IMR-90 (cell line): ENCODE data around the gene MSANTD1. TPM values are rescaled to one million over a fixed set of nuclear protein-coding genes. Genes with fewer than 3 reads are reported as not detected.

Experiments
- ATAC-seq: fragments of 200-7000 bp; cut with Tn5 transposase; 2 replicates; pipeline ENCODE4 v1.9.1; 2020; ENCODE audit warnings: low read depth, mild to moderate bottlenecking, moderate library complexity
- BruUV-seq: library from RNA; stranded (reverse); fragments of 400-500 nt; replicated peaks from 2 replicates; lab custom pipeline; 2021; lab: Mats Ljungman, UMichigan
- CTCF ChIA-PET: fragments of 300-600 bp; formaldehyde crosslinking; extraction: SDS; loops from one replicate; lab custom pipeline; 2021; ENCODE audit warnings: antibody characterized with exemption; lab: Yijun Ruan, JAX
- POLR2A ChIA-PET: fragments of 300-600 bp; sonication (Branson Sonifier 250); formaldehyde crosslinking; loops from one replicate; lab custom pipeline; 2022; ENCODE audit warnings: antibody characterized with exemption; ENCODE audit not compliant: unreplicated experiment; lab: Charles Lee
- DNase-seq: peaks from one replicate; pipeline ENCODE4 v3.0.0; 2013
- H2AFZ ChIP-seq: replicated peaks from 2 replicates; pipeline ENCODE3; 2013; ENCODE audit warnings: low read length, mild to moderate bottlenecking; ENCODE audit not compliant: poor library complexity
- H2AK5ac ChIP-seq: 2 replicates; pipeline ENCODE4 v1.6.1; 2013; ENCODE audit warnings: low read depth, low read length, inconsistent platforms
- H2AK9ac ChIP-seq: replicated peaks from 2 replicates; pipeline ENCODE3; 2013; ENCODE audit warnings: mild to moderate bottlenecking, low read depth, low read length, moderate library complexity; ENCODE audit not compliant: poor library complexity
- H2BK120ac ChIP-seq: 2 replicates; pipeline ENCODE4 v1.6.1; 2013; ENCODE audit warnings: low read depth, low read length, inconsistent platforms
- H2BK15ac ChIP-seq: 3 replicates; pipeline ENCODE4 v1.6.1; 2013; ENCODE audit warnings: low read depth, low read length, inconsistent platforms
- H2BK20ac ChIP-seq: 2 replicates; pipeline ENCODE4 v1.6.1; 2013; ENCODE audit warnings: low read depth, mild to moderate bottlenecking, inconsistent platforms, low read length, moderate library complexity
- H2BK5ac ChIP-seq: 2 replicates; pipeline ENCODE4 v1.6.1; 2013; ENCODE audit warnings: mild to moderate bottlenecking, low read depth, low read length, inconsistent platforms; ENCODE audit not compliant: poor library complexity, severe bottlenecking
- H3K14ac ChIP-seq: replicated peaks from 2 replicates; pipeline ENCODE4 v1.6.1; 2013; ENCODE audit warnings: low read depth, low read length, inconsistent platforms
- H3K18ac ChIP-seq: 2 replicates; pipeline ENCODE4 v1.6.1; 2013; ENCODE audit warnings: low read depth, low read length, control low read depth
- H3K23ac ChIP-seq: 2 replicates; pipeline ENCODE4 v1.6.1; 2013; ENCODE audit warnings: low read depth, low read length, inconsistent platforms
- H3K27ac ChIP-seq: 2 replicates; pipeline ENCODE4 v1.5.1; 2013; ENCODE audit warnings: mild to moderate bottlenecking, control low read depth, low read length; ENCODE audit not compliant: insufficient read depth
- H3K27me3 ChIP-seq: 2 replicates; pipeline ENCODE4 v1.6.1; 2013; ENCODE audit warnings: low read length; ENCODE audit not compliant: control insufficient read depth, insufficient read depth
- H3K36me3 ChIP-seq: 2 replicates; pipeline ENCODE4 v1.6.1; 2013; ENCODE audit warnings: low read length, mixed read lengths; ENCODE audit not compliant: control insufficient read depth, insufficient read depth
- H3K4ac ChIP-seq: 2 replicates; pipeline ENCODE4 v1.6.1; 2013; ENCODE audit warnings: low read depth, low read length, inconsistent platforms
- H3K4me1 ChIP-seq: 2 replicates; pipeline ENCODE4 v1.6.1; 2013; ENCODE audit warnings: low read length, mixed read lengths; ENCODE audit not compliant: control insufficient read depth, insufficient read depth
- H3K4me2 ChIP-seq: 2 replicates; pipeline ENCODE4 v1.6.1; 2013; ENCODE audit warnings: low read depth, mild to moderate bottlenecking, control low read depth, low read length, moderate library complexity
- H3K4me3 ChIP-seq: 2 replicates; pipeline ENCODE4 v1.5.1; 2013; ENCODE audit warnings: low read depth, mild to moderate bottlenecking, control low read depth, low read length, moderate library complexity; ENCODE audit not compliant: insufficient read depth
- H3K56ac ChIP-seq: 2 replicates; pipeline ENCODE4 v1.6.1; 2013; ENCODE audit warnings: low read length, inconsistent platforms; ENCODE audit not compliant: insufficient read depth; ENCODE audit errors: extremely low read depth
- H3K79me1 ChIP-seq, 2 experiments: 2 replicates each; pipeline ENCODE4 v1.6.1; 2013; ENCODE audit warnings: low read length in 2 of 2, inconsistent platforms in 1 of 2, low read depth in 1 of 2
- H3K9ac ChIP-seq: 2 replicates; pipeline ENCODE4 v1.6.1; 2013; ENCODE audit warnings: low read depth, low read length, control low read depth
- H3K9me1 ChIP-seq: 2 replicates; pipeline ENCODE4 v1.6.1; 2013; ENCODE audit warnings: low read length, inconsistent platforms; ENCODE audit not compliant: insufficient read depth
- H3K9me3 ChIP-seq: 2 replicates; pipeline ENCODE4 v1.6.1; 2013; ENCODE audit warnings: low read length; ENCODE audit not compliant: control insufficient read depth, insufficient read depth
- H4K20me1 ChIP-seq: 2 replicates; pipeline ENCODE4 v1.6.1; 2013; ENCODE audit warnings: low read length, inconsistent platforms; ENCODE audit not compliant: insufficient read depth
- H4K5ac ChIP-seq: 2 replicates; pipeline ENCODE4 v1.6.1; 2013; ENCODE audit warnings: mild to moderate bottlenecking, low read depth, low read length, control low read depth
- H4K8ac ChIP-seq, 2 experiments: 2 replicates each; pipeline ENCODE4 v1.6.1; 2013; ENCODE audit warnings: low read depth in 2 of 2, low read length in 2 of 2, control low read depth in 1 of 2, inconsistent platforms in 1 of 2
- H4K91ac ChIP-seq: 2 replicates; pipeline ENCODE4 v1.6.1; 2013; ENCODE audit warnings: low read depth, low read length, inconsistent platforms; ENCODE audit not compliant: insufficient read depth
- BHLHE40 ChIP-seq: fragments of 150-350 bp; IDR thresholded peaks from 2 replicates; pipeline ENCODE4 v1.6.1; 2016; ENCODE audit warnings: mild to moderate bottlenecking, low read depth, low read length
- CEBPB ChIP-seq: IDR thresholded peaks from 2 replicates; pipeline ENCODE4 v1.6.1; 2012; ENCODE audit warnings: low read depth, low read length, improper control_type of control experiment
- CHD1 ChIP-seq: IDR thresholded peaks from 2 replicates; pipeline ENCODE4 v1.6.1; 2012; ENCODE audit warnings: low read depth, low read length, improper control_type of control experiment
- FOS ChIP-seq: fragments of 150-350 bp; IDR thresholded peaks from 2 replicates; pipeline ENCODE4 v1.6.1; 2016; ENCODE audit warnings: low read depth, low read length
- MAFK ChIP-seq: IDR thresholded peaks from 2 replicates; pipeline ENCODE4 v1.6.1; 2012; ENCODE audit warnings: low read depth, low read length, improper control_type of control experiment
- MXI1 ChIP-seq: IDR thresholded peaks from 2 replicates; pipeline ENCODE4 v1.6.1; 2012; ENCODE audit warnings: low read depth, mild to moderate bottlenecking, low read length, moderate library complexity, borderline replicate concordance
- POLR2A ChIP-seq: IDR thresholded peaks from 2 replicates; pipeline ENCODE4 v1.6.1; 2012; ENCODE audit warnings: mild to moderate bottlenecking, low read depth, low read length
- RAD21 ChIP-seq: IDR thresholded peaks from 2 replicates; pipeline ENCODE4 v1.6.1; 2012; ENCODE audit warnings: low read length, improper control_type of control experiment
- RCOR1 ChIP-seq: IDR thresholded peaks from 2 replicates; pipeline ENCODE4 v1.6.1; 2012; ENCODE audit warnings: mild to moderate bottlenecking, low read length, improper control_type of control experiment; ENCODE audit not compliant: insufficient replicate concordance
- RFX5 ChIP-seq: IDR thresholded peaks from 2 replicates; pipeline ENCODE4 v1.8.0; 2012; ENCODE audit warnings: low read depth, mild to moderate bottlenecking, low read length, moderate library complexity
- SMC3 ChIP-seq: fragments of 150-350 bp; IDR thresholded peaks from 2 replicates; pipeline ENCODE4 v1.6.1; 2016; ENCODE audit warnings: low read depth, mild to moderate bottlenecking, antibody characterized with exemption, low read length, moderate library complexity
- WGBS, 2 experiments: methylation state at CpG; one replicate each; pipeline versions ENCODE4 v1.1.5 to v1.1.7; 2013; ENCODE audit warnings: missing lambda C conversion rate in 2 of 2; ENCODE audit not compliant: insufficient read length in 1 of 2; ENCODE audit errors: extremely low coverage in 2 of 2; 5-methylcytosine and 5-hydroxymethylcytosine counted together
- dilution Hi-C: fragments of 300-500 bp; cut with HindIII; formaldehyde crosslinking; loops from one replicate; pipeline ENCODE4 v1.14.3; 2018; ENCODE audit warnings: low sequenced_read_pairs; ENCODE audit not compliant: unreplicated experiment
- in situ Hi-C: fragments of 300-500 bp; cut with MboI; formaldehyde crosslinking; loops from 3 replicates; pipeline ENCODE4 v1.14.3; 2019; ENCODE audit warnings: low sequenced_read_pairs, inconsistent platforms, mixed read lengths
- intact Hi-C: fragments of 100-400 bp; cut with micrococcal nuclease; formaldehyde crosslinking; loops from 2 replicates; pipeline ENCODE4 v1.10.0; 2022
- polyA plus RNA-seq, 3 experiments: library from polyadenylated mRNA; depleted of rRNA; stranded (reverse); fragments of >200 nt; gene quantifications; 2 replicates each; pipeline ENCODE4 v1.2.3, GENCODE V29; 2012; ENCODE audit warnings: low replicate concordance in 1 of 3
- total RNA-seq: library from RNA; depleted of rRNA; stranded (reverse); fragments of >200 nt; gene quantifications from 2 replicates; pipeline ENCODE4 v1.2.3, GENCODE V29; 2012
- TF ChIP-seq, protein P1 (sequence below): fragments of 150-350 bp; IDR thresholded peaks from 2 replicates; pipeline ENCODE4 v1.6.1; 2016; ENCODE audit warnings: low read depth, mild to moderate bottlenecking, low read length, moderate library complexity, borderline replicate concordance
- TF ChIP-seq, protein P2 (sequence below): conservative IDR thresholded peaks from 2 replicates; pipeline ENCODE4 v1.5.1; 2012; ENCODE audit warnings: mild to moderate bottlenecking, low read depth, low read length, improper control_type of control experiment
- TF ChIP-seq, protein P3 (sequence below): fragments of 150-350 bp; IDR thresholded peaks from 2 replicates; pipeline ENCODE4 v1.6.1; 2017; ENCODE audit warnings: mild to moderate bottlenecking, antibody characterized with exemption, low read length, low read depth

The MSANTD1 gene
- total and polyA plus RNA-seq, 2 of the 4 experiments (the other 2 are of a cell fraction): under 0.01 to 0.07 TPM

DNA sequence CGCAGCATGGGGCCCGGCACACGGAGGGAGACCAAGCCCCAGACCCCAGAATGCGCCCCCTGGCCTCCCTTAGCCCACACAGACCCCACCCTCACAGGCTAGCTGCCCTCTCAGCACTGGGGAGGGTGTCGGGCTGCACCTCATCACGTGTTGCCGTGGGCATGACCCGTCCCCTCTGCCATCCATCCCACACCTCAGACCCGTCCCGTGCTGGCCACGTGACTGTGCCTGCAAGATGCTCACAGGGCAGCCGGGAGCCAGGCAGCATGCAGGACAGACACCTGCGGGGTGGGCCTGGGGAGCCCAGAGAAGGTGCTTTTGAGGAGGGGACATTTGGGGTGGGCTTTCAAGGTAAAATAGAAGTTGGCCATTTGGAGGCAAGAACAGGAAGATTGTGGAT, 4.8 kb downstream of the MSANTD1 start:
- H3K9ac ChIP-seq: no peak overlapping the region
- H4K5ac ChIP-seq: no peak overlapping the region
- no peaks in the 10 kb centered on the region; the same call in 1 of the 2 replicates for H3K27me3 ChIP-seq
- H3K14ac ChIP-seq: no peak overlapping the region
- 100% methylated on average over 3 of the region's 13 CpGs; no CpG with 5 or more reads in 1 of the 2 experiments for WGBS, 2 experiments
- no peak overlapping the region for H2AK5ac ChIP-seq
- H3K4me1 ChIP-seq: no peaks in the 10 kb centered on the region
- no peak overlapping the region for H4K8ac ChIP-seq
- H2BK15ac ChIP-seq: no peak overlapping the region
- H3K23ac ChIP-seq: no peak overlapping the region
- H3K18ac ChIP-seq: no peak overlapping the region
- H3K27ac ChIP-seq: no peak overlapping the region
- no peak overlapping the region for H3K4me3 ChIP-seq
- no peak overlapping the region for H2BK120ac ChIP-seq
- dilution Hi-C loops (no loop called here), in situ Hi-C loops (no loop called here), intact Hi-C loops (no loop called here)
- no peak overlapping the region for H2BK5ac ChIP-seq
- ChIA-PET POLR2A (no interaction called here), CTCF (no interaction called here)
- no peaks in the 10 kb centered on the region for H3K9me3 ChIP-seq
- no peak for DNase-seq
- H3K56ac ChIP-seq: no peak overlapping the region
- H4K91ac ChIP-seq: no peak overlapping the region
- no TSS peak for BruUV-seq
- ATAC-seq: no peak
- no peak overlapping the region for H2BK20ac ChIP-seq
- no peak overlapping the region for H2AK9ac ChIP-seq
- no peaks in the 10 kb centered on the region for H3K79me1 ChIP-seq
- no peak overlapping the region for H3K4ac ChIP-seq
- H3K4me2 ChIP-seq: no peak overlapping the region
- H3K36me3 ChIP-seq: no peaks in the 10 kb centered on the region
- H3K9me1 ChIP-seq: no peaks in the 10 kb centered on the region
- no peaks in the 10 kb centered on the region for H4K20me1 ChIP-seq
- no peak for TF ChIP-seq RAD21
- TF ChIP-seq, protein P1, sequence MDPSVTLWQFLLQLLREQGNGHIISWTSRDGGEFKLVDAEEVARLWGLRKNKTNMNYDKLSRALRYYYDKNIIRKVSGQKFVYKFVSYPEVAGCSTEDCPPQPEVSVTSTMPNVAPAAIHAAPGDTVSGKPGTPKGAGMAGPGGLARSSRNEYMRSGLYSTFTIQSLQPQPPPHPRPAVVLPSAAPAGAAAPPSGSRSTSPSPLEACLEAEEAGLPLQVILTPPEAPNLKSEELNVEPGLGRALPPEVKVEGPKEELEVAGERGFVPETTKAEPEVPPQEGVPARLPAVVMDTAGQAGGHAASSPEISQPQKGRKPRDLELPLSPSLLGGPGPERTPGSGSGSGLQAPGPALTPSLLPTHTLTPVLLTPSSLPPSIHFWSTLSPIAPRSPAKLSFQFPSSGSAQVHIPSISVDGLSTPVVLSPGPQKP: no peak
- TF ChIP-seq, protein P2, sequence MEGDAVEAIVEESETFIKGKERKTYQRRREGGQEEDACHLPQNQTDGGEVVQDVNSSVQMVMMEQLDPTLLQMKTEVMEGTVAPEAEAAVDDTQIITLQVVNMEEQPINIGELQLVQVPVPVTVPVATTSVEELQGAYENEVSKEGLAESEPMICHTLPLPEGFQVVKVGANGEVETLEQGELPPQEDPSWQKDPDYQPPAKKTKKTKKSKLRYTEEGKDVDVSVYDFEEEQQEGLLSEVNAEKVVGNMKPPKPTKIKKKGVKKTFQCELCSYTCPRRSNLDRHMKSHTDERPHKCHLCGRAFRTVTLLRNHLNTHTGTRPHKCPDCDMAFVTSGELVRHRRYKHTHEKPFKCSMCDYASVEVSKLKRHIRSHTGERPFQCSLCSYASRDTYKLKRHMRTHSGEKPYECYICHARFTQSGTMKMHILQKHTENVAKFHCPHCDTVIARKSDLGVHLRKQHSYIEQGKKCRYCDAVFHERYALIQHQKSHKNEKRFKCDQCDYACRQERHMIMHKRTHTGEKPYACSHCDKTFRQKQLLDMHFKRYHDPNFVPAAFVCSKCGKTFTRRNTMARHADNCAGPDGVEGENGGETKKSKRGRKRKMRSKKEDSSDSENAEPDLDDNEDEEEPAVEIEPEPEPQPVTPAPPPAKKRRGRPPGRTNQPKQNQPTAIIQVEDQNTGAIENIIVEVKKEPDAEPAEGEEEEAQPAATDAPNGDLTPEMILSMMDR: no peak
- TF ChIP-seq FOS: no peak
- TF ChIP-seq BHLHE40: no peak
- TF ChIP-seq RCOR1: no peak
- TF ChIP-seq, protein P3, sequence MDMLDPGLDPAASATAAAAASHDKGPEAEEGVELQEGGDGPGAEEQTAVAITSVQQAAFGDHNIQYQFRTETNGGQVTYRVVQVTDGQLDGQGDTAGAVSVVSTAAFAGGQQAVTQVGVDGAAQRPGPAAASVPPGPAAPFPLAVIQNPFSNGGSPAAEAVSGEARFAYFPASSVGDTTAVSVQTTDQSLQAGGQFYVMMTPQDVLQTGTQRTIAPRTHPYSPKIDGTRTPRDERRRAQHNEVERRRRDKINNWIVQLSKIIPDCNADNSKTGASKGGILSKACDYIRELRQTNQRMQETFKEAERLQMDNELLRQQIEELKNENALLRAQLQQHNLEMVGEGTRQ: no peak
- no peak for TF ChIP-seq CEBPB
- TF ChIP-seq SMC3: no peak
- TF ChIP-seq MXI1: no peak
- TF ChIP-seq MAFK: no peak
- no peak for TF ChIP-seq POLR2A
- no peak for TF ChIP-seq CHD1
- no peak for TF ChIP-seq RFX5
- H2AFZ ChIP-seq: no peak overlapping the region
